Measurements from ENCODE around the gene TARBP1.
A peak's percentile ranks its signal among the peaks of the same experiment; 100 is the strongest.
"Not testable (repeated sequence)": the region's sequence is repeated elsewhere in the genome, so short reads cannot be mapped to it uniquely, and the experiment has no call there.

The TARBP1 gene

DNA sequence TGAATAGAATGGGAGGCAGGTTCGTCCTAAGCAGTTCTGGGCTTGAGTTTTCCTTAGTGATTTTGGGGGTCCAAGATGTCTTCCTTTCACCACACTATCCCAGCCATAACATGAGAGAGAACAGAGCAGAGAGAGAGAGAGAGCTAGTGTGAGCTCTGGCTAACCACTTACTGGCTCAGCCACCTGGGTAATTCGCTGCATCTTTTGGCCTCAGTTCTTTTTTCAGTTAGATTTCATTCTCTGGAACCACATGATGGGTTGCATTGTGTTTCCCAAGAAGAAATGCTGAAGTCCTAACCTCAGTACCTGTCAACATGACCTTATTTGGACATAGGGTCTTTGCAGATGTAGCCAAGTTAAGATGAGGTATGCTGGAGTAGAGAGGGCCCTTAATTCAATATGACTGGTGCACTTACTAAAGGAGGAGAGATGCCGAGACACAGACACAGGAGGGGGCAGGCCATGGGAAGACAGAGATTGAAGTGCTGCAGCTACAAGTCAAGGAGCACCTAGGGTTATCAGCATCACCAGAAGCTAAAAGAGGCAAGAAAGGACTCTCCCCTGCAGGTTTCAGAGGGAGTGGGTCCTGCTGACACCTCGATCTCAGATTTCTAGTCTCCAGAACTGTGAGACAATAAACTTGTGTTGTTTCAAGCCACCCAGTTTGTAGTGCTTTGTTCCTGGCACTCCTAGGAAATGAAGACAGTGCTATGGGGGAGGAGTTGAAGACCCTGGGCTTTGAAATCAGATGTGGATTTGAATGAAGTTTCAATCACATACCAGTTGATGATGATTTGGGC lies 26.2 kb upstream of the TARBP1 start:
- no peak for DNase-seq (ENCODE audit: low read depth in 1 of 2, low spot score in 1 of 2)

- DNase-seq (ENCODE audit: low read depth in 1 of 2, low spot score in 1 of 2): not testable (repeated sequence)
Observed at GRCh38 chr1:234504251-234504650, 25.3 kb upstream of the TARBP1 start.

GRCh38 chr1:234503193-234504050 lies 24.4 kb upstream of the TARBP1 start:
- no peak for DNase-seq (ENCODE audit: low read depth in 1 of 2, low spot score in 1 of 2)

GRCh38 chr1:234502785-234503184 lies 23.8 kb upstream of the TARBP1 start:
- DNase-seq (ENCODE audit: low read depth in 1 of 2, low spot score in 1 of 2): no peak

- DNase-seq (ENCODE audit: low read depth in 1 of 2, low spot score in 1 of 2): no peak
Observed at GRCh38 chr1:234500269-234500668, 21.3 kb upstream of the TARBP1 start.

- DNase-seq (ENCODE audit: low read depth in 1 of 2, low spot score in 1 of 2): no peak
Observed at GRCh38 chr1:234499943-234500245, 20.9 kb upstream of the TARBP1 start.

DNA sequence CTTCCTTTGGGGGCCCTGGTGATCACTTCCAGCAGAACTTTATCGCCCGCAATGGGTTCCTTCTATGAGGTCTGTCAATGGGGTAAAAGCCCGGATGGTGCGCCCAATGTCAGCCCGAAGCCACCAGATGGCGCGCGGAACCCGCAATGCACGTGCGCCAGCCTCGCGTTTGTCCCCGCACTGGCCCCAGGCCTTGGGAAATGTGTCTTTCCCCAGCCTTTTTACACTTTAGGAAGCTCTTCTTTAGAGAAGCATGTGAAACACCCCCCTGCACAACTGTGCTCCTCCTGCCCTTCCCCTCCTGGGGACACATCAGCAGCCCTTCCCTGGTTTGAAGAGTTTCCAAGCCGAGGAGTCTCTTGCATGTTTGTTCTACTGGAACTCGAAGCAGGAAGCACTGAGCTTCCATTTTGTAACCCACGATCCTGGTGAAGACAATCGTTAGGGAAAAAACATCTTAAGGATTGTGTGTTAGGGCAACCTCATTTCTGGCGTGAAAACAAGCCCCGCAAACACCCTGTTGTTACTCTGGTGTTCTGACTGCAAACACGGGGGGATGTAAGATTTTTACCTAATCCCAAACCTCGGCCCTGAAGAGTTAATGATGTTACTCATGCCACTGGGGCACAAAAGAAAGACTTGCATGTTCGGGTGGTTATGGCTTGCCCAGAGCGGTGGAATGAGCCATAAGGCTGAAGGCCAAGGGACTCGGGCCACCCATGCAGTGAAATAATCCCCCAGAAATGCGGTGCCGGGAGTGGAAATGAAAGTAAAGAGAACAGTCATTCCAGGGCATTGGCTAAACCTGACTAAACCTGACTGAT lies 20.4 kb upstream of the TARBP1 start:
- DNase-seq (ENCODE audit: low read depth in 1 of 2, low spot score in 1 of 2): peak; percentile 69 to 70

GRCh38 chr1:234498448-234499118 lies 19.6 kb upstream of the TARBP1 start:
- DNase-seq (ENCODE audit: low read depth in 1 of 2, low spot score in 1 of 2): no peak

DNA sequence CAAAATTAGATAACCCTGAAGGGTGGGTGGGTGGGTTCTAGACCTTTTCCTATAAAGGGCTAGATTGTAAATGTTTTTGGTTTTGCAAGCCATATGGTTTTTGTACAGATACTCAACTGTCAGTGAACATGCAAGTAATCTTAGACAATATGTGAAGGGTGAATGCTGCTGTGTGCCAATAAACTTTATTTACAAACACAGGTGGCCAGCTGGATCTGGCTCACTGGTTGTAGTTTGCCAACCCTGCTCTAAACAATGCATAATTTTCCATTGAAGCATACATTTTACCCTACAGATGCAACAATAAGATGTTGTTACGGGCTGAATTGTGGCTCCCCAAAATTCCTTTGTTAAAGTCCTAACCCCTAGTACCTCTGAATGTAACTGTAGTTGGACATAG lies 18.6 kb upstream of the TARBP1 start:
- DNase-seq (ENCODE audit: low read depth in 1 of 2, low spot score in 1 of 2): no peak

DNA sequence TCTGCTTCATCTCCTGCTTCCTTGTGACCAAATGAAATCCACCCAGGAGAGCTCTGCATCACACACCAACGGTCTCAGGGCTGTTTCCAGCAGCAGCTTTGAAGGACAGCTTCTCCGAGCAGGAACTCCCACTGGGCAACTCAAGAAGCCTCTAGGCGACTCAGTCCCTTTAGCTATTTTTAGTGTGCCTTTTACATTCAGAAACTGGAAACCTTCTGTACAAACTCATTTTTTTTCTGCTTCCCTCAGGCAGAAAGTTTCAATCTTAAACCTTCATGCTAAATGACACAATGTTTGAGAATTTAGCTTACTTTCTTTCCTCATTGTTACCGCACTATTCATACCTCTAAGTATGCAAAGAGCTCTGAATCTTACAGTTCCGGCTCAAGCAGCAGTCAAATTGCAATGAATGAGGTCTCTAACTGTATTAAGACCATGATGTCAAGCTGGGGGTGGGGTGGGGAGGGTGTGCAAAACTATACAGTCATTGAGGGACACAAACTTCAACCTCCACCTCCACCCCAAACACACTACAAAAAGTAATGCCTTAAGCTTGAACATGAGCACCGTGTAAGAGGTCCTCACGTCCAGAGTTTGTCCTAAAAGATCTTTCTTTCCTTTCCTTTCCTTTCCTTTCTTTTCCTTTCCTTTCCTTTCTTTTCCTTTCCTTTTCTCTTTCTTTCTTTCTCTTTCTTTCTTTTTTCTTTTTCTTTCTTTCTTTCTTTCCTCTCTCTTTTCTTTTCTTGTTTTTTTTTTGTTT lies 16.4 kb upstream of the TARBP1 start:
- DNase-seq (ENCODE audit: low read depth in 1 of 2, low spot score in 1 of 2): no peak

DNA sequence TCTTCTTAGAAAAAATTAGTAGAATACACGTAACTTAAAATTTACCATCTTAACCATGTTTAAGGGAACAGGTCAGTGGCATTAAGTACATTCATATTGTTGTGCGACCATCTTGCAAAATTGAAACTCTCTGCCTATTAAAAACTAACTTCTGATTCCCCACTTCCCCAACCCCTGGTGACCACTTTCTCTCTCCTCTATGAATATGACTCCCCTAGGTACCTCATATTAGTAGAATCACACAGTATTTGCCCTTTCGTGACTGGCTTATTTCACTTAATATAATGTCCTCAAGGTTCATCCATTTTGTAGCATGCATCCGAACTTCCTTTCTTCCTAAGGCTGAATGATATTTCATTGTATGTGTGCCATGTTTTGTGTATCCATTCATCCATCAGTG lies 15.1 kb upstream of the TARBP1 start:
- DNase-seq (ENCODE audit: low read depth in 1 of 2, low spot score in 1 of 2): no peak

- DNase-seq (ENCODE audit: low read depth in 1 of 2, low spot score in 1 of 2): no peak
Observed at GRCh38 chr1:234490793-234491479, 12.0 kb upstream of the TARBP1 start.

DNA sequence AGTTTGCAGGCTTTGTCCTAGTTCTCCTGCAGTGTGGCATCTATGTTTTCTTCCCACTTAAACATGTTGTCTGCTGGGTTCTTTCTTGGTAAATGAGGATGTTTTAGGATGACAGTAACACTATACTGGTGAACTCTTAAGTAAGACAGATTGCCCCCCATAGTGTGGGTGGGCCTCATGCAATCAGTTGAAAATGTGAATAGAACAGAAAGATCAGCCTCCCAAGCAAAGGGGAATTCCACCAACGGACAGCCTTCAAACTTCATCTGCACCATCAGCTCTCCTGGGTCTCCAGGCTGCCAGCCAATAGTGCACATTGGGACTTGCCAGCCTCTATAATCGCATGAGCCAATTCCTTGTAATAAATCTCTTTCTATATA lies 10.7 kb upstream of the TARBP1 start:
- DNase-seq (ENCODE audit: low read depth in 1 of 2, low spot score in 1 of 2): no peak

GRCh38 chr1:234489007-234489697 lies 10.2 kb upstream of the TARBP1 start:
- no peak for DNase-seq (ENCODE audit: low read depth in 1 of 2, low spot score in 1 of 2)

- DNase-seq (ENCODE audit: low read depth in 1 of 2, low spot score in 1 of 2): no peak
Observed at GRCh38 chr1:234488054-234489006, 9.4 kb upstream of the TARBP1 start.

GRCh38 chr1:234486858-234487840 lies 8.2 kb upstream of the TARBP1 start:
- DNase-seq (ENCODE audit: low read depth in 1 of 2, low spot score in 1 of 2): no peak
